HEK293 (cell line): ENCODE data around the gene GPR4.
A peak's percentile ranks its signal among the peaks of the same experiment; 100 is the strongest.

Experiments used
- CTCF ChIA-PET: fragments of 350-600 bp; formaldehyde crosslinking; extraction: SDS; loops from one replicate; lab custom pipeline; 2021; ENCODE audit warnings: antibody characterized with exemption; lab: Yijun Ruan, JAX
- POLR2A ChIA-PET: fragments of 300-600 bp; formaldehyde crosslinking; extraction: SDS; loops from one replicate; lab custom pipeline; 2020; ENCODE audit warnings: antibody characterized with exemption, inconsistent platforms; lab: Yijun Ruan, JAX
- H3K27ac ChIP-seq: fragments of 200-500 bp; sonication (Bioruptor generic); 2 replicates; pipeline ENCODE4 v1.5.1; 2014; ENCODE audit warnings: low read depth, low read length, control low read depth, inconsistent platforms; ENCODE audit errors: extremely low read depth
- H3K36me3 ChIP-seq, 2 experiments: fragments of 200-500 bp in 1 of 2; sonication (Bioruptor generic) in 1 of 2; 1 replicate in 1 of 2; 2 replicates in 1 of 2; pipeline ENCODE4 v1.5.1; 2014 to 2017; ENCODE audit warnings: inconsistent platforms in 2 of 2, low read length in 2 of 2; ENCODE audit not compliant: control insufficient read depth in 2 of 2, insufficient read depth in 1 of 2
- H3K4me1 ChIP-seq: fragments of 200-500 bp; sonication (Bioruptor generic); 2 replicates; pipeline ENCODE4 v1.5.1; 2014; ENCODE audit warnings: mild to moderate bottlenecking, low read length, inconsistent platforms; ENCODE audit not compliant: control insufficient read depth, insufficient read depth
- H3K4me3 ChIP-seq: 2 replicates; pipeline ENCODE4 v1.5.1; 2011; ENCODE audit warnings: low read depth, mild to moderate bottlenecking, control low read depth, low read length, moderate library complexity
- H3K9me3 ChIP-seq: fragments of 200-500 bp; sonication (Bioruptor generic); 2 replicates; pipeline ENCODE4 v1.5.1; 2014; ENCODE audit warnings: low read depth, low read length, inconsistent platforms; ENCODE audit not compliant: control insufficient read depth, insufficient read depth
- BCL11A ChIP-seq: fragments of 450-650 bp; formaldehyde crosslinking; IDR thresholded peaks from 2 replicates; pipeline ENCODE4 v1.5.1; 2016; ENCODE audit warnings: low read depth, missing biosample characterization, missing genetic modification characterization
- INSM2 ChIP-seq: fragments of 450-650 bp; formaldehyde crosslinking; IDR thresholded peaks from 2 replicates; pipeline ENCODE4 v1.5.1; 2016; ENCODE audit warnings: missing biosample characterization, missing genetic modification characterization
- SCRT1 ChIP-seq: fragments of 450-650 bp; formaldehyde crosslinking; IDR thresholded peaks from 2 replicates; pipeline ENCODE4 v1.5.1; 2016; ENCODE audit warnings: missing biosample characterization, missing genetic modification characterization, borderline replicate concordance
- SCRT2 ChIP-seq: fragments of 450-650 bp; formaldehyde crosslinking; IDR thresholded peaks from 2 replicates; pipeline ENCODE4 v1.5.1; 2016; ENCODE audit warnings: missing biosample characterization, missing genetic modification characterization
- SETDB1 ChIP-seq: IDR thresholded peaks from one replicate; pipeline ENCODE4 v1.6.1; 2017; ENCODE audit warnings: mild to moderate bottlenecking, low read length, moderate library complexity, mixed read lengths; ENCODE audit not compliant: insufficient read length
- YY2 ChIP-seq: fragments of 450-650 bp; formaldehyde crosslinking; IDR thresholded peaks from 2 replicates; pipeline ENCODE4 v1.5.1; 2016; ENCODE audit warnings: missing biosample characterization, missing genetic modification characterization
- ZBTB1 ChIP-seq: fragments of 450-650 bp; formaldehyde crosslinking; IDR thresholded peaks from 2 replicates; pipeline ENCODE4 v1.5.1; 2016; ENCODE audit warnings: missing biosample characterization, missing genetic modification characterization
- ZNF146 ChIP-seq: fragments of 450-650 bp; formaldehyde crosslinking; IDR thresholded peaks from 2 replicates; pipeline ENCODE4 v1.5.1; 2016; ENCODE audit warnings: missing biosample characterization, missing genetic modification characterization
- ZNF214 ChIP-seq: fragments of 450-650 bp; formaldehyde crosslinking; IDR thresholded peaks from 2 replicates; pipeline ENCODE4 v1.5.1; 2017; ENCODE audit warnings: missing biosample characterization, mild to moderate bottlenecking, missing genetic modification characterization, borderline replicate concordance
- ZNF24 ChIP-seq: fragments of 450-650 bp; formaldehyde crosslinking; IDR thresholded peaks from 2 replicates; pipeline ENCODE4 v1.5.1; 2016; ENCODE audit warnings: missing biosample characterization, missing genetic modification characterization
- ZNF354C ChIP-seq: fragments of 450-650 bp; formaldehyde crosslinking; IDR thresholded peaks from 2 replicates; pipeline ENCODE4 v1.5.1; 2016; ENCODE audit warnings: missing biosample characterization, missing genetic modification characterization, low read depth, borderline replicate concordance
- ZNF501 ChIP-seq: fragments of 450-650 bp; formaldehyde crosslinking; IDR thresholded peaks from 2 replicates; pipeline ENCODE4 v1.5.1; 2016; ENCODE audit warnings: missing biosample characterization, missing genetic modification characterization
- ZNF585B ChIP-seq: fragments of 450-650 bp; formaldehyde crosslinking; IDR thresholded peaks from 2 replicates; pipeline ENCODE4 v1.5.1; 2016; ENCODE audit warnings: missing biosample characterization, missing genetic modification characterization
- ZNF645 ChIP-seq: fragments of 450-650 bp; formaldehyde crosslinking; IDR thresholded peaks from 2 replicates; pipeline ENCODE4; 2016; ENCODE audit warnings: missing biosample characterization, missing genetic modification characterization
- ZNF776 ChIP-seq: fragments of 450-650 bp; formaldehyde crosslinking; IDR thresholded peaks from 2 replicates; pipeline ENCODE4 v1.5.0; 2017; ENCODE audit warnings: missing biosample characterization, missing genetic modification characterization, borderline replicate concordance
- TF ChIP-seq, protein P1 (sequence below): fragments of 450-650 bp; formaldehyde crosslinking; IDR thresholded peaks from 2 replicates; pipeline ENCODE4 v1.5.1; 2016; ENCODE audit warnings: missing biosample characterization, missing genetic modification characterization
- TF ChIP-seq, protein P2 (sequence below): fragments of 450-650 bp; IDR thresholded peaks from 2 replicates; pipeline ENCODE4 v1.5.1; 2018; ENCODE audit warnings: missing biosample characterization, missing genetic modification characterization

GPR4 gene

DNA sequence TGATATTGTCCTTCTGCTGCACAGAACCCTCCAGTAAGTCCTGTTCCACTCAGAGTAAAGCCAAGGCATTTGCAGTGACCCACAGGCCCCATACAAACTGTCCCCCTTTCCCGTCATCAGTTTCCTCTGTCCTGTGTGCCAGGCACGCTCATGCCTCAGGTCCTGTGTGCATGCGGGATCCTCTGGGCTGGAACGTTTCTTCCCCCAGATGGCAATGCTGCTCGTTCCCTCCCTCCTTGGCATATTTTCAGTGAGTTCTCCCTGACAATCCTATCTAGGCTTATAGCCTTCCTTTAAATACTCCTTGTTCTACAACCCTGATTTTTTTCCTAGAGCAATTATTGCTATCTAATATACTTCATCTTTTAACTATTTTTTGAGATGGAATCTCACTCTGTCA, 23.2 kb downstream of the GPR4 start:
- no peak for TF ChIP-seq ZNF585B (tag by site-specific recombination)
- CTCF ChIA-PET, result no interaction called here
- POLR2A ChIA-PET, result no interaction called here
- peaks cover 0 to 7% of the 10 kb centered on the region in 2 experiments; a peak in 1 of 3 replicates for H3K36me3 ChIP-seq
- H3K27ac ChIP-seq, result no peak overlapping the region
- H3K4me3 ChIP-seq, result no peak overlapping the region
- peaks cover 4% of the 10 kb centered on the region for H3K4me1 ChIP-seq
- no peaks in the 10 kb centered on the region for H3K9me3 ChIP-seq

GRCh38 chr19:45577111-45577905, 24.7 kb downstream of the GPR4 start:
- Histone ChIP-seq H3K27ac (no peak overlapping the region), H3K4me3 (no peak overlapping the region), H3K36me3 (peaks cover 0 to 6% of the 10 kb centered on the region in 2 experiments; a peak in 1 of 3 replicates), H3K4me1 (peaks cover 4% of the 10 kb centered on the region), H3K9me3 (no peaks in the 10 kb centered on the region)
- TF ChIP-seq ZNF214 (no peak), ZNF645 (no peak), ZNF354C (no peak), ZNF146 (tag by site-specific recombination) (no peak), YY2 (no peak), BCL11A (no peak), INSM2 (tag by site-specific recombination) (no peak), ZBTB1 (tag by site-specific recombination) (no peak), ZNF501 (no peak), SETDB1 (no peak)
- TF ChIP-seq, protein P1, sequence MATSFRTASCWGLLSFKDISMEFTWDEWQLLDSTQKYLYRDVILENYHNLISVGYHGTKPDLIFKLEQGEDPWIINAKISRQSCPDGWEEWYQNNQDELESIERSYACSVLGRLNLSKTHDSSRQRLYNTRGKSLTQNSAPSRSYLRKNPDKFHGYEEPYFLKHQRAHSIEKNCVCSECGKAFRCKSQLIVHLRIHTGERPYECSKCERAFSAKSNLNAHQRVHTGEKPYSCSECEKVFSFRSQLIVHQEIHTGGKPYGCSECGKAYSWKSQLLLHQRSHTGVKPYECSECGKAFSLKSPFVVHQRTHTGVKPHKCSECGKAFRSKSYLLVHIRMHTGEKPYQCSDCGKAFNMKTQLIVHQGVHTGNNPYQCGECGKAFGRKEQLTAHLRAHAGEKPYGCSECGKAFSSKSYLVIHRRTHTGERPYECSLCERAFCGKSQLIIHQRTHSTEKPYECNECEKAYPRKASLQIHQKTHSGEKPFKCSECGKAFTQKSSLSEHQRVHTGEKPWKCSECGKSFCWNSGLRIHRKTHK (tag by site-specific recombination), result no peak
- TF ChIP-seq, protein P2, sequence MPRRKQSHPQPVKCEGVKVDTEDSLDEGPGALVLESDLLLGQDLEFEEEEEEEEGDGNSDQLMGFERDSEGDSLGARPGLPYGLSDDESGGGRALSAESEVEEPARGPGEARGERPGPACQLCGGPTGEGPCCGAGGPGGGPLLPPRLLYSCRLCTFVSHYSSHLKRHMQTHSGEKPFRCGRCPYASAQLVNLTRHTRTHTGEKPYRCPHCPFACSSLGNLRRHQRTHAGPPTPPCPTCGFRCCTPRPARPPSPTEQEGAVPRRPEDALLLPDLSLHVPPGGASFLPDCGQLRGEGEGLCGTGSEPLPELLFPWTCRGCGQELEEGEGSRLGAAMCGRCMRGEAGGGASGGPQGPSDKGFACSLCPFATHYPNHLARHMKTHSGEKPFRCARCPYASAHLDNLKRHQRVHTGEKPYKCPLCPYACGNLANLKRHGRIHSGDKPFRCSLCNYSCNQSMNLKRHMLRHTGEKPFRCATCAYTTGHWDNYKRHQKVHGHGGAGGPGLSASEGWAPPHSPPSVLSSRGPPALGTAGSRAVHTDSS (tag by site-specific recombination), result no peak
- POLR2A ChIA-PET, result interaction anchor here (0.8 kb wide), 1 partner anchor 53 kb away, joined by 3 read pairs; no protein-coding TSS in a partner anchor
- CTCF ChIA-PET, result interaction anchor here (0.5 to 1.4 kb wide), 3 partner anchors 19 to 68 kb away, joined by 3 to 7 read pairs (median 4); no protein-coding TSS in a partner anchor

GRCh38 chr19:45576682-45577081, 25.3 kb downstream of the GPR4 start:
- TF ChIP-seq ZNF24 (tag by site-specific recombination), result no peak
- TF ChIP-seq, protein P2 (tag by site-specific recombination), result no peak
- TF ChIP-seq SCRT2 (tag by site-specific recombination), result peak; percentile 91
- TF ChIP-seq SCRT1 (tag by site-specific recombination), result peak; percentile 89
- TF ChIP-seq ZNF776, result no peak
- TF ChIP-seq, all 188 proteins: peak for 2
- Histone ChIP-seq H3K27ac (no peak overlapping the region), H3K4me1 (peaks cover 4% of the 10 kb centered on the region), H3K36me3 (peaks cover 0 to under 1% of the 10 kb centered on the region in 2 experiments; a peak in 1 of 3 replicates), H3K9me3 (no peaks in the 10 kb centered on the region), H3K4me3 (no peak overlapping the region)
- POLR2A ChIA-PET, result interaction anchor here (0.8 kb wide), 1 partner anchor 54 kb away, joined by 3 read pairs; no protein-coding TSS in a partner anchor
- CTCF ChIA-PET, result interaction anchor here (0.5 to 1.4 kb wide), 4 partner anchors 19 to 308 kb away, joined by 3 to 7 read pairs (median 4); no protein-coding TSS in a partner anchor
